Breast epithelium (tissue), 3 donors: ENCODE results near the gene SLC39A6.

Experiments used
- CTCF ChIP-seq, 3 donors: fragments of 450-650 bp; IDR thresholded peaks; one replicate each; pipeline ENCODE4 v1.5.1; 2016 to 2017; ENCODE audit warnings: antibody characterized with exemption in 3 of 3, mild to moderate bottlenecking in 3 of 3, moderate library complexity in 3 of 3
- POLR2A ChIP-seq: fragments of 450-650 bp; IDR thresholded peaks from one replicate; pipeline ENCODE4 v1.6.1; 2016; ENCODE audit warnings: antibody characterized with exemption, mild to moderate bottlenecking, moderate library complexity

GRCh38 chr18:36075862-36076587 lies 53.1 kb downstream of the SLC39A6 start:
- no peak for TF ChIP-seq CTCF (IDR thresholded peaks at IDR 0.05)
- TF ChIP-seq POLR2A, result no peak
